Kidney glomerular epithelial cell (primary cell): ENCODE measurements around the gene TRMT2B.
"Not testable (repeated sequence)": the region's sequence is repeated elsewhere in the genome, so short reads cannot be mapped to it uniquely, and the experiment has no call there.

Source experiments
- DNase-seq: peaks from one replicate; lab custom pipeline; 2025; lab: John Stamatoyannopoulos, UW

The TRMT2B gene, protein sequence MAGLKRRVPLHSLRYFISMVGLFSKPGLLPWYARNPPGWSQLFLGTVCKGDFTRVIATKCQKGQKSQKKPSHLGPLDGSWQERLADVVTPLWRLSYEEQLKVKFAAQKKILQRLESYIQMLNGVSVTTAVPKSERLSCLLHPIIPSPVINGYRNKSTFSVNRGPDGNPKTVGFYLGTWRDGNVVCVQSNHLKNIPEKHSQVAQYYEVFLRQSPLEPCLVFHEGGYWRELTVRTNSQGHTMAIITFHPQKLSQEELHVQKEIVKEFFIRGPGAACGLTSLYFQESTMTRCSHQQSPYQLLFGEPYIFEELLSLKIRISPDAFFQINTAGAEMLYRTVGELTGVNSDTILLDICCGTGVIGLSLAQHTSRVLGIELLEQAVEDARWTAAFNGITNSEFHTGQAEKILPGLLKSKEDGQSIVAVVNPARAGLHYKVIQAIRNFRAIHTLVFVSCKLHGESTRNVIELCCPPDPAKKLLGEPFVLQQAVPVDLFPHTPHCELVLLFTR

DNA sequence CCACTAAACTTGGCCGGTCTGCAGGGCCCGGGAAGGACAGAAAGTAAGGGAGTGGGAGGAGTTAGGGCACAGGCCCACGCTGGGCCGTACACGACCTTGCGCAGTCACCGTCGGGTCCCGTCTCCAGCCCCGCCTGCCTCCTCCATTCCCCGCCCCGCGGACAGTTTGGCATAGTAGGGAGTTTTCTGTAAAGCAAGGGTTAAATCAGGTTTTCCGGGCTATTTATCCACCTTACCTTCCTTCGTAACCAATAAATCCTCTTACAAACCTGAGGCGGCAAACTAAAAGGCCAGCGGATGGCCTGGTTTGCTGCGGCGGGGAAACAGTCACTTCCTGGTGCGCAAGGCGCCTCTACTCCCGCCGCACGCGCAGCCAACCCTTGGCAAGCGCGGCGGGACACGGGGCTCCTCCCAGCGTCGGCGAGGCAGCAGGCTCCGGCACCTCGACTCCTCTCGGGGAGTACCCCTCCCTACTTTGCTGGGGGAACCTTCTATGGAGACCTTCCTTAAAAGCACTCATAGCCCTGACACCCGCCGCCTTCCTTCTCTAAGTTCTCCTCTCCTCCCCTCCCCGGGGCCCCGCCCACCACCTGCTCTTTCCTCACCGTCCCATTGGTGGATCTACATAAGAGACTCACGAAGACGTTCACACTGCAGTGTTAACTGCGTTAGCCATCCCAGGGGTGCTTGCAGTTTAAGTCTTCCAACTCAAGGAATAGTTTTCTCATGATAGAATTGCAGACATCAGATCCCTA is at the start of gene TRMT2B:
TSS of gene TRMT2B (minus strand) at position 563 of the 754 bp plus-strand sequence. CDS start 9,822 bp downstream, outside the sequence.
- DNase-seq: peak; percentile 45

DNA sequence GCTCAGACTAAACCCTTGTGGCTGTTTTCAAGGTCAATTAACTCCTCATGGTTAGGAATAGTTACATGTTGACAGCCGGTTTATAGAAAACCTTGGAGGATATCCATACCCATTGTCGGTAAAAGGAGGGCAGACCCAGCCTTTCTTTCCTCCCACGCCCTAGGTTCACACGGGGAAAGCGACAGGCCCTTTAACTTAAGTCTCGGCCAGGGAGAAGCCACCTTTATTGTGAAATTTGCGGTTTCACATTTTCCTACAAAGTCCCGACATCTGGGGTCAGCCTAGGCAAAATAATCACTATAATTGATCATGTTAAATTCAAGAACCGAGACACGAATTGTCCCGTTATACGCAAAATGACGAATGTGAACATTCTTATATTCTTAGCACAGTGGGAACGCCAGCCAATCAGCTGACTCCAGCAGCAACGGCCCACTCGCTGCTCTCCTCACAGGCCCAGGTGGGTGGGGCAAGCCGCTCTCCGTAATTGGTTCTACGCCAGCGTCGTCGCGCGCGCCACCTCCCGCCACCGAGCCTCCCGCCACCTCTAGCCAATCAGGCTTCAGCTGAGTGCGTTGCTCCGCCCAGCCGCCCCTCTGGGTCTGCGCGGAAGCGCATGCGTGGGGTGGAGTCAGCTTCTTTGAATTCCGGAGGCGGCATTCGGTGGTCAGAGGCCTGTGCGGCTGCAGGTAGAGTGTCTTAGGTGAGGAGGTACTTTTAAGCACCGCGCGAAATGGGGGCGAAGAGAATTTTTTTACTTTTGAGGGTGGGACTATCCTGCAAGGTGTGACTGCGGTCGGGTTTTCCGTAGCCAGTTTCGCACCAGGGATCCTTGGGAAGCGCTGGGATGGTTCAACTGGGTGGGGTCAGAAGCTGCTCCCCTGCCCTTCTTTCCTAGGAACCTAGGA is 45.9 kb upstream of the TRMT2B start, which contains the start of gene CENPI:
TSS of gene CENPI (plus strand) at position 659 of the 908 bp plus-strand sequence. CDS start 2,867 bp downstream, outside the sequence.
- peak; percentile 79 for DNase-seq

DNA sequence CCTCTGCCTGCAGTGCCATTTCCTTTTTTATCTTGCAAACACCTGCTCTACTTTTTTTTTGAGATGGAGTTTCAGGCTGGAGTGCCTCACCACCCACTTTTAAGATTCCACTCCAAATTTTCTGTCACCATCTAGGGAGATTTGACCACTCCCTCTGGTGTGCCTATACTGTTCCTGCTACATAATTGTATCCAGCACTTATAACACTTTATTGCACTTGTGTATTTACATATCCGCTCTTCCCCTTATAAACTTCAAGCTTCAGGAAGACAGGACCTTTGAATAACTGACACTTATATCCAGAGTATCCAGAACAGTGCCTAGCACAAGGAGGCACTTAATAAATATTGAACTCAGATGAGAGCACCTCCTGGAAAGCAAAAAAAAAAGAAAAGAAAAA is 39.9 kb upstream of the TRMT2B start:
- DNase-seq: no peak

DNA sequence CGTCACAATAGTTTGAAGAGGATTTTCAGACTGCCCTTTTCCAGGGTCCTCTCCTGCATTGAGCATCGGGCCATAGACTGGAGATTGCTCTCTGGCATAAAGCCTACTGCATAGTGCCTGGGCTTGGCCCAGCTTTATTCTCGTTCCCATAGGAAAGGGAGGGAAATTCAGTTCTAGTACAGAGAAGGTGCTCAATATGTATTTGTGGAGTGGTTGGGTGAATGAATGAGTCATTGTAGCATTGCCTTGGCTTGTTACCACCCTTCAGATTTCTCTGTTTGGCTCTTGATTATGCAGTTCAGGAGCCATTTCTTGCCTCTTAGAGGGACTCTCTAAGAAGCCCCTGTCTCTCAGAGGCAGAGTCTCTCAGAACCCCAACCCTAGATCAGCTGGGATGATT is 29.3 kb upstream of the TRMT2B start:
- DNase-seq: no peak

DNA sequence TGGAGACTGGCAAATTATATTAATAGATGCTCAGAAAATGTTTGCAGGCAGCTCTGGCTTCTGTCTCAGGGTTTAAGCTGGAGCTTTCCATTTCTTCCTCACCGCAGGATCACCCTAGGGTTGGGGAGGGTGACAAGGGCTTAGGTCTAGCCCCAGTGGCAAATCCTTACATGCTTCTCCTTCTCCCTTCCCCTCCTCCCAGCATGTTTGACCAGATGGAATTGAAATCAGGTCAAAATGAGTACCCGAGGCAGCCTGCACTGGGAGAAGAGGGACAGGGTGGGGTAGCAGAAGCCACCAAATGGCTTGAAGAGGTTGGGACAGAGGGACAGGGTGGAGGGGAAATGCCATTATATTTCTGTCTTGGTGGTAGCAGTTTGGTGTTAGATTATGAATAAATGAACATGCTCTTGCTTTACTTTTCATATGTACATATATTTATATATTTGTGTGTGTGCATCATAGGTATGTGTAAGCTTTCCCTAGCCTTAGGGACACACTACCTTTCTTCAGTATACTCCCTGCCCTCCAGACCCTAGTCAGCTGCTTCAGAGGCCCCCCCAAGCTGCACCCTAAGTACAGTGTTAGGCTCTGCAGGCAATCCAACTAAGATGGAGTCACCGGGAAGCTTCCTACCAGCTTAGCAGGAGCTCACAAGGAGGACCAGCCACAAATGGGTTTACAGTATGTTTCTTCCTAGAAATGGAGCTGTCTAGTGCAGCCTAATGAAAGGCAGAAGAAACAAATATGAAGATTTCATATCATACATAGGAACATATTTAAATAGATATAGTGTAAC is 28.6 kb upstream of the TRMT2B start:
- DNase-seq: no peak

DNA sequence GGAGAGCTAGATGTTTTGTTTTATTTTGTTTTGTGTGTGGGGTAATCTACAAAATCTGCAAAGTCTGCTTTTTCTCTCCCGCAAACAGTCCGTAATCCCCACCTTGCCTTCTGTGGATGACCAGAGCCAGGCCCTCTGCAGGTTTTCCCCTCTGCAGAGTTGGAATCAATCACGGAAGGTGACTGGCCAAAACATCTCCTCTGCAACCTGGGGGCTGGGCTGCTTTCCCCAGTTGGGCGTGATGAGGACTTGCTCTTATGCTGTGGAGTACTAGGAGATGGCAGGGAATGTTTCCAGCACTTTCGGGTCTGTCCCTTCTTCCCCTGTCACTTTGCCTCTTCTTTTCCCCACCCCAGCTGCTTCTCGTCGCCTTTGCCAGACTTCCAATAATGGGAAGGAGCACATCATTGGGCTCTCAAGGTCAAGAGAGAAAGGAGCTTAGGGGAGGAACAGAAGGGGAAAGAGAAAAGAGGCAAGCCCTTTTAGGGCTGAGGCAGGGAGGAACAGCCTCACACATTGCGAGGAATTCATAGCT is 27.9 kb upstream of the TRMT2B start:
- DNase-seq: no peak

DNA sequence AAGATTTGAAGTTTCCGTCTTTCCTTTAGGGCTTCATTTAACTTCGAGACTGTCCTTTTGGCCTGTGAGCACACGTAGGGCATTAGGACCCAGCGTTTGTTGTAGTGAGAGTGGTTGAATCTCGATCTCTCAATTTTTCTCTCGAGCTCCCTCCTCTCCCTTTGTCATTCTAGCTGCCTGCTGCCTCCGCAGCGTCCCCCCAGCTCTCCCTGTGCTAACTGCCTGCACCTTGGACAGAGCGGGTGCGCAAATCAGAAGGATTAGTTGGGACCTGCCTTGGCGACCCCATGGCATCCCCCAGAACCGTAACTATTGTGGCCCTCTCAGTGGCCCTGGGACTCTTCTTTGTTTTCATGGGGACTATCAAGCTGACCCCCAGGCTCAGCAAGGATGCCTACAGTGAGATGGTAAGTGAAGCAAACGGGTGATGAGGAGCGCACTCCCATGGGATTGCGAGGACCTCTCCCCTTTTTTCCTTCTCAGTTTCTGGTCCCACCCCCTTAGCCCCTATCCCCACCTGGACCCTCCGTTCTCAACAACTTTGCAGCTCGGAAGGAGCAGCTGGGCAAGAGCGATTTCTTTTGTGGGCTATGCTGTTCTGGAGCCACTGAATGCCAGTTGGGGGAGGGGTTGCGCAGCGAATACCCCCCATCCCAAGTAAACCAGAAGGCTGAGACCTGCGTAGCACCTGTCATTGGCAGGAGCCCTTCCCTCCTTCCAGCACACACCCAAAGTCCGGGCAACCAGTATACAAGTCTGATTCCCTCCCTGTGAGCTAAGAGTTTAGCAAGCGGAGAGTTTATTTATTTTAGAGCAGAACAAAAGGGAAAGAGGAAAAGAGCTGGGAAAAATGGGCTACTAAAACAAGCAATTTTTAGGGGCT is 27.0 kb upstream of the TRMT2B start, which contains the start of gene TMEM35A:
TSS of gene TMEM35A (plus strand) at position 164 of the 883 bp plus-strand sequence. CDS start at position 288, 124 bp downstream.
- DNase-seq: no peak

DNA sequence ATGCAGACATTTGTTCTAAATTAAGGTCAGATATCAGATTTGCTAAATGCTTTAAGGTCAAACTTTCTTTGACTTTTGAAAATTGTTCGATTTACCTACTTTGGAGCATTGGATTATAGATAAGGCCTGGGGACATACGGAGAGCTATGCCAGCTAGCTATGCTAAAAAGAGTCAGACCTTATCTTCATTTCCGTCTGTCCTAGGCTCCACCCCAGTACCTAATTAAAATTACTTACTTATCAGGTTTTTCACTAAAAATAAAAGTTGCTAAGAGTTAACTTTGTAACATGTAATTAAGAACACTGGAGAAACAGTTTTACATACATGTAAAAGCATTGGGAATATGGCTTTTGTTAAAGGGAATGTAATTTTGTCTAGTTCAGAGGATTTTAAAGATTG is 19.7 kb upstream of the TRMT2B start:
- DNase-seq: no peak

DNA sequence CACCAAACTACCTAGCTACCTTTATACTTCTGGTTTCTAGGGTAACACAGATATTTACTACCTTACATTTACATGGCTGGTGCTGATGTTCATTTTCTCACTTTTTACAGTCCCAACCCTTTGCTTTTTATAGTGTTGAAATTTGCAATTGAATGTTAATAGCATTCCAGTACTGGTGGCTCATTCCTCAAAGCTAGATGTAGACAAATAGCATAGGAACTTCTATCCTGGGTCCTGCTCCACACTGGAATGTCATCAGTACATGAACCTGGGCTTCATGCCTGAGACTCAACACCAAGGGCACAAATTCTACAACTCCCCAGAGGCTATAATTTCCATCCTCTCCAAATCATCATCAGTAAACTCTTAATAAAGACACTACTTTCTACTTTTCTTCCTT is 10.3 kb upstream of the TRMT2B start:
- DNase-seq: no peak

DNA sequence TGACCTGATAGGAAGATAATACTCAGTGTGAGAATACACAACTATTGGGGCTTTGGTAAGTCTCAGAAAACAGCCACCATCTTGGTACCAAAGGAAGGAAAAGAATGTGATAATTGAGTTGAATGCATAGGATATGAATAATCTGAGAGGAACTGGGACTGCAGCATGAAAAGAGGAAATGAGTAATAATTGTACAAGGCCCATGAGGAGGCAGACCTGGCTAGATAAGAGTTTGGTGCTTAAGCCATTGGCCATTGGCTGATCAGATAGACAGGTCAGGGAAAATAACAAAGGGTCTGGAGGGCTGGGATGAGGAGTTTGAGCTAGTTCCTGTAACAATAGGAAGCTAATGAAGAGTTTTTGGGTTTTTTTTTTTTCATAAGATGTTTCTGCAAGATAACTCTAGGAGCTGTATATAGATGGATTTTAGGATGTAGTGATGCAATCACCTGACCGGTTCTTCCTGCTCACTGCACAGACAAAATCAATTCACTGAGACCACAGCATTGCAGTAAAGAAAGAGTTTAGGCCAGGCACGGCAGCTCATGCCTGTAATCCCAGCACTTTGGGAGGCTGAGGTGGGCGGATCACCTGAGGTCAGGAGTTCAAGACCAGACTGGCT is 5.3 kb upstream of the TRMT2B start:
- DNase-seq: no peak

DNA sequence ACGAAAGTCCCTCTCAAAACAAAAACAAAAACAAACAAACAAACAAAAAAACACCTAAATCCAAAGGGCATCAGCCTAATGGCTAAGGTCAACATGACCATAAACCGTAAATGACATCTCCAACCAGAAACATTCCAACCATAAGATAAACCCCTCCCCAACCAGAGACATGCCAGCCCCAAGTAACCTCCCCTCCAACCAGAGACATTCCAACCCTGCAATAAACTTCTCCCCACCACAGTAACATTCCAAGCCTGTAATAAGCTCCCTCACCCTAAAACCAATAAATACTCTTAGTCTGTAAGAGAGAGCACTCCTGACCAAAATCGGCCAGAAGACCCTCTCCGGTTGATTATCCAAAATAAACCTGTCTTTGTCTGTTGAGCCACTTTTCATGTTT is 4.6 kb upstream of the TRMT2B start:
- DNase-seq: not testable (repeated sequence)

DNA sequence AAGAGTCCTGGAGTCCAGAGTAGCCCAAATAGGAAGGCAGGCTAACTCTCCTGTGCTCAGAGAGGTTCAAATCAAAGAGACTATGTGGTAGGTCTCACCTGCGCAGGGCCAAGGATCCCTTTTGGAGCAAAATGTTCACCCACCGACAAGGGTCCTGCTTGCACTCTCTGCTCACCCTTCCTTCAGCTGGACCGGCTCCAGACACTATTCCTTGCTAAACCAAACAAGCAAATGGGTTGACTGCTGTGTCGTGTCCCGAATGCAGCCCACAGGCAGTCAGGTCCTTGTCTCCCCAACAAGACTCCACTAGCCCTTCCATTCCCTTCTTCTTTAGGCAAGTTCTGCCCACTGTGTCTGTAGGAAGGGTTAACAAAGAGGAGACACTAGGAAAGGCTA is 760 bp downstream of the TRMT2B start:
- DNase-seq: no peak

DNA sequence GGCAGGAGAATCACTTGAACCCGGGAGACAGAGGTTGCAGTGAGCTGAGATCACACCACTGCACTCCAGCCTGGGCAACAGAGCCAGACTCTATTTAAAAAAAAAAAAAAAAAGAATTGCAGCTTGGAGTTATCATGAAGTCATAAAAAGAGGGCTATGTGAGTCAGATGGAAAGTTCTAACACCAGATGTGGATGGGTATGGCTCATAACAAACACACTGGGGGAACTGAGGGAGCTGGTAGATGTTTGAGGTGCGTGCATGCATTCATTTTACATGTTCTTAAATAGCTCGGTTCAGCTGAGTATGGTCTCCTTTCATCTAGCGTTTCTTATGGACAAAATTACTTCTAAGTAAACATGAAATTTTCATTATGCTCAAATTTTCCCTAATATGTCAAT is 11.7 kb downstream of the TRMT2B start:
- DNase-seq: no peak

DNA sequence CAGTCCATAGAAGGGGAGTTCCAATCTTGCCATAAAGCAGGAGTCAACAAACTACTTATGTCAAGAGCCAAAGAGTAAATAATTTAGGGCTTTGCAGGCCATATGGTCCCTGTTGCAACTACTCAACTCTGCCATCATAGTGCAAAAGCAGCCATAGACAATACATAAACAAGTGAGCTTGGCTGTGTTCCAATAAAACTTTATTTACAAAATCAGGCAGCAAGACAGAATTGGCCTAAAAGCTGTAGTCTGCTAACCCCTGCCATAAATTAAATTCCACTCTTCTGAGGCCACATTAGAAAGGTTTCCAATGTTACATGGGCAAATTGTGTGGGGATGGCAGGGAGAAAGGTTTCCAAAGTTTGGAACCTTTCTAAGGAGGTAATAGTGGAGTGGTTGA is 14.7 kb downstream of the TRMT2B start:
- DNase-seq: no peak

DNA sequence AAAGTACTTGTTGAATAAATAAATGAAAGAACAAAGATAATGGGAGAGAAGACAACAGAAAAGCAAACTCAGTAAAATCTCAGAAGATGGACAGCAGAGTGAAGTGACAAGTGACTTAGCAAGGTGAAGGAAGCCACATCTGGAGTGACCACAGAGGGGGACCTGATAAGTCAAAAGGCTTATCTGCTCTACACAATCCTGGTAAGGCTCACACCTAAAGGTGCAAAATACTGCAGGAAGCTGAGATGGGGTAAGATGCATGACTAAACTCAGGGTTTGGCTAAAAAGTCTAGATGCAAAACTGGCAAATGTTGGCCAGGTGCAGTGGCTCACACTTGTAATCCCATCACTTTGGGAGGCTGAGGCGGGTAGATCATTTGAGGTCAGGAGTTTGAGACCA is 22.2 kb downstream of the TRMT2B start:
- DNase-seq: no peak

DNA sequence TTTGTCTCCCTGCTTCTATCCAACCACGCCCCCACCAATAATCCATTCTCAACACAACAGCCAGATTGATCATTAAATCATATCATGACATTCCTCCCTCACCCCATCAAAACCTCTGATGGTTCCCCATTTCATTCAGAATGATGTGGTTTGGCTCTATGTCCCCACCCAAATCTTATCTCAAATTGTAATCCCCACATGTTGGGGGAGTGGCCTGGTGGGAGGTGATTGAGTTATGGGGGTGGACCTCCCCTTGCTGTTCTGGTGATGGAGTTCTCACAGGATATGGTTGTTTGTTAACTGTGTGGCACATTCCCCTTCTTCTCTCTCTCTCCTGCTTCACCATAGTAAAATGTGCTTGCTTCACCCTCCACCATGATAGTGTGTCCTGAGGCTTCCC is 23.3 kb downstream of the TRMT2B start:
- no peak for DNase-seq

DNA sequence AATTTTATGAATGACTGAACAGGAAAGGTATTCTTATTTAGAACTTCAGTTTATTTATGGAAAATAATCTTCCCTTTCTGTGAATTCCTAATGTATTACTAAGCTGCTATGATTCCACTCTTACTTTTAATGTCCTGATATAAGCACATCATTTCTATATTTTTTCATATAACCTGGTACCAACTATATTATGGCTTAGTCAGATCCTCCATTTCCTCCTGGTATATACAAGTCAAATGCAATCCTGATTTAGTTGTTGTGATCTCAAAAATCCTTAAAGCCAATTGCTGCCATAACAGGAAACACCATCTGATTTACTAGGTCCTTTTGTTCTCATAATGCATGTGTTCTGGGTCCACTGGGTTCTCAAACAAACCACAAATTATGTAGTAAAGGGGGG is 26.8 kb downstream of the TRMT2B start:
- no peak for DNase-seq

DNA sequence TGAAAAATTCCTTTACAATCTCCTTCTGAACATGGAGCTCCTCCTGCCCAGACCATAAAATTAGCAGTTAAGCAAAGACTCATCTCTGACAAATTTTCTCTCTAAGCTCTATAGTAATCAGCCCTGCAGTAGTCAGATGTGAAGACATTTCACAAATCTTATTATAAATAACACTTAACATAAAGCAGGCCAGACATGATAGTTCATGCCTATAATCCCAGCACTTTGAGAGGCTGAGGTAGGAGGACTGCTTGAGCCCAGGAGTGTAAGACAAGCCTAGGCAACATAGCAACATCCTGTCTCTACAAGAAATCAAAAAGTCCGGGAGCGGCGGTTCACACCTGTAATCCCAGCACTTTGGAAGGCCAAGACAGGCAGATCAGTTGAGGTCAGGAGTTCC is 29.9 kb downstream of the TRMT2B start:
- DNase-seq: no peak

DNA sequence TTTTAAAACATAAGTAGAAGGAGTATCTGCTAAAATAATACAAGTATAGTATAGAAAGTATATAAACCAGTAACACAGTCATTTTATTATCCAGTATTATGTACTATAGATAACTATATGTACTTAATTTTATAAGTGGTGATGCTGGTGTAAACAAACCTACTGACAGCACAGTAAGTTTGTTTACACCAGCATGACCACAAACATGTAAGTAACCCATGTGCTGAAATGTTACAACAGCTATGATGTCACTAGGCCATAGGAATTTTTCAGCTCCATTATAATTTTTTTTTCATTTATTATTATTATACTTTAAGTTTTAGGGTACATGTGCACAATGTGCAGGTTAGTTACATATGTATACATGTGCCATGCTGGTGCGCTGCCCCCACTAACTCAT is 39.9 kb downstream of the TRMT2B start:
- not testable (repeated sequence) for DNase-seq
